IPS-20b (cell line): ENCODE data around the gene FUBP1.
"Not testable (repeated sequence)": the region's sequence is repeated elsewhere in the genome, so short reads cannot be mapped to it uniquely, and the experiment has no call there.

ENCODE experiments used
- H3K27ac ChIP-seq: one replicate; pipeline ENCODE4 v1.5.1; 2013; ENCODE audit warnings: low read length
- H3K27me3 ChIP-seq: 2 replicates; pipeline ENCODE4 v1.6.1; 2013; ENCODE audit warnings: mild to moderate bottlenecking, low read length, inconsistent platforms; ENCODE audit not compliant: insufficient read depth
- H3K36me3 ChIP-seq: 2 replicates; pipeline ENCODE4 v1.6.1; 2013; ENCODE audit warnings: low read depth, mild to moderate bottlenecking, inconsistent platforms, low read length, moderate library complexity; ENCODE audit not compliant: insufficient read depth
- H3K4me1 ChIP-seq: 2 replicates; pipeline ENCODE4 v1.6.1; 2013; ENCODE audit warnings: mild to moderate bottlenecking, control low read depth, inconsistent platforms, low read length, moderate library complexity; ENCODE audit not compliant: insufficient read depth
- H3K4me3 ChIP-seq: 2 replicates; pipeline ENCODE4 v1.5.1; 2013; ENCODE audit warnings: mild to moderate bottlenecking, low read length, inconsistent platforms
- H3K9ac ChIP-seq: 2 replicates; pipeline ENCODE4 v1.6.1; 2013; ENCODE audit warnings: low read depth, mild to moderate bottlenecking, inconsistent platforms, low read length, moderate library complexity
- H3K9me3 ChIP-seq: 2 replicates; pipeline ENCODE4 v1.6.1; 2013; ENCODE audit warnings: mild to moderate bottlenecking, low read depth, low read length, inconsistent platforms; ENCODE audit not compliant: insufficient read depth

FUBP1 gene

DNA sequence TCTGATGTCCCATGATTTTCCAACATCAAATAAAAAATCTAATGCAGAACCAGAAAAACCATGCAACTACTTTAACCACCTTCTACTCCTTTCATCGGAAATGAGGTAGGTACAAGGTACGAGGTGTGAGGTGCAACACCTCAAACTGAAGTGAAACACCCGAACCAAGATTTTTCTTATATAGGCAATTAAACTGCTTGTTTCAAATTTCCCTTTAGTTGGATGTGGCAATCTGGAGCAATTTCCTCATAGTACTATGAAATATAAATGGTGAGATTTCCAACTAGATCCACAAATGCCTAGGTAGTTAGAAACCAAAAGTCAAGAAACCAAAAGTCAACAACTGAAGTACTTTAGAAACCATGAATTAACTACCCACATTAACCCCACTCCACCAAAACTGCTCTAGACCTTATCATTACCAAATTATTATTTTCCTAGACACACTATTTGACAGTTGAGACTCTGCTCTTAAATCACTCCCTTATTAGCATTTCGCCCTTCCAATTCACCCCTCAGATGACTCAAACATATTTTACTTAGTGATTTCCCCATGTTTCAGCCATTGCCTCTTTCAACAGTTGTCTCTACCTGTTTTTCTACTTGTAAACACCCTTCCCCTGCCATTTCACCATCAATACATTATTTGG lies 37.8 kb downstream of the FUBP1 start:
- no peak overlapping the region for H3K4me3 ChIP-seq
- no peaks in the 10 kb centered on the region for H3K9me3 ChIP-seq
- peaks cover 42% of the 10 kb centered on the region for H3K36me3 ChIP-seq
- H3K27me3 ChIP-seq: no peaks in the 10 kb centered on the region
- H3K4me1 ChIP-seq: no peaks in the 10 kb centered on the region
- H3K27ac ChIP-seq: no peak overlapping the region
- H3K9ac ChIP-seq: no peak overlapping the region

GRCh38 chr1:77938651-77939050 lies 40.2 kb downstream of the FUBP1 start:
- H3K27ac ChIP-seq: no peak overlapping the region

GRCh38 chr1:77929806-77930205 lies 49.1 kb downstream of the FUBP1 start:
- Histone ChIP-seq H3K9ac (no peak overlapping the region), H3K4me3 (no peak overlapping the region), H3K4me1 (no peaks in the 10 kb centered on the region), H3K36me3 (peaks cover 4% of the 10 kb centered on the region; the same call in 1 of the 2 replicates), H3K9me3 (no peaks in the 10 kb centered on the region), H3K27me3 (no peaks in the 10 kb centered on the region), H3K27ac (no peak overlapping the region)

More at GRCh38 chr1:77938651-77939050, 40.2 kb downstream of the FUBP1 start:
- Histone ChIP-seq H3K4me3 (no peak overlapping the region), H3K36me3 (peaks cover 19% of the 10 kb centered on the region), H3K9ac (no peak overlapping the region), H3K9me3 (no peaks in the 10 kb centered on the region), H3K27me3 (no peaks in the 10 kb centered on the region), H3K4me1 (no peaks in the 10 kb centered on the region)

- no peaks in the 10 kb centered on the region for H3K4me1 ChIP-seq
- no peak overlapping the region for H3K4me3 ChIP-seq
- no peaks in the 10 kb centered on the region for H3K9me3 ChIP-seq
- no peak overlapping the region for H3K9ac ChIP-seq
- H3K27ac ChIP-seq: no peak overlapping the region
- no peaks in the 10 kb centered on the region for H3K27me3 ChIP-seq
- H3K36me3 ChIP-seq: peaks cover 4% of the 10 kb centered on the region; the same call in 1 of the 2 replicates
Observed at GRCh38 chr1:77927414-77927813, 51.5 kb downstream of the FUBP1 start.

- H3K27me3 ChIP-seq: no peaks in the 10 kb centered on the region
- H3K4me3 ChIP-seq: no peak overlapping the region
- H3K9me3 ChIP-seq: no peaks in the 10 kb centered on the region
- H3K36me3 ChIP-seq: peaks cover 4% of the 10 kb centered on the region; the same call in 1 of the 2 replicates
- H3K27ac ChIP-seq: no peak overlapping the region
- H3K4me1 ChIP-seq: no peaks in the 10 kb centered on the region
- H3K9ac ChIP-seq: no peak overlapping the region
Observed at GRCh38 chr1:77926561-77927357, 52.1 kb downstream of the FUBP1 start.

DNA sequence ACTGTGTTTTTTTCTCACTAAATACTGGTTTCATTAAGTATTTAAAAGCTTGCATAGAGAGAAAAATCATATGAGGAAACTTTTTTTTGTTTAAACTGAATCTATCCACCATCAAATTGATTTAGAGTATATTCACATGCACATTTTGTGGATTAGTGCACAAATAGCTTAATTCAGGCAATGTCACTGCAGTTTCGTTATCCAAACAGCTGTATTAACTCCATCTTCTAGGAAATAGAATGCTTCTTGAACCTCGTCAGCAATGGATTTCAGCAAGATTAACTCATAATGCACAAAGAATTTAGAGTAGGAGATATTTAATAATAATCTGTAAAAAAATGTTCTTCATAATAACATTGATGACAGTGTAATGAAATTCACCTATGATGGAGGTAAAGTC lies 52.9 kb downstream of the FUBP1 start:
- no peaks in the 10 kb centered on the region for H3K27me3 ChIP-seq
- no peaks in the 10 kb centered on the region for H3K4me1 ChIP-seq
- no peak overlapping the region for H3K27ac ChIP-seq
- H3K9ac ChIP-seq: no peak overlapping the region
- no peaks in the 10 kb centered on the region for H3K9me3 ChIP-seq
- H3K4me3 ChIP-seq: no peak overlapping the region
- peaks cover 4% of the 10 kb centered on the region; the same call in 1 of the 2 replicates for H3K36me3 ChIP-seq

DNA sequence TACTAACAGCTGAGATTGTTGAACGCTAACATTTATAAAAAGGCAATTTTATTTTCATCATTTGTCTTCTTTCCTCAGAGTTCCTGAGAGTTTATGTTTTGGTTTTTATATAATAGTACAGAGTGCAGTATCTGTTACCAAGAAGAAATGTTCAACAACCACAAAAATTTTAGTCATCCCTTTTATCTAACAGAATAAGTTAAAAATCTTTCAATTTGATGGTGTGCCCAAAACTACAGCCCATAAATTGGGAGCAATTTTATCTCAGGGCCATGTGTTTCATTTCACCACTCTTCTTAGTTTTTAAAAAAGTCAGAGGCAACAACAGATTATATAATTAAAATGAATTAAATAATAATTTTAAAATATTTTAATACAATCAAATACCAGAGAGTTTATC lies 53.4 kb downstream of the FUBP1 start:
- Histone ChIP-seq H3K36me3 (peaks cover 4% of the 10 kb centered on the region; the same call in 1 of the 2 replicates), H3K4me1 (no peaks in the 10 kb centered on the region), H3K4me3 (no peak overlapping the region), H3K9ac (no peak overlapping the region), H3K9me3 (no peaks in the 10 kb centered on the region), H3K27ac (no peak overlapping the region), H3K27me3 (no peaks in the 10 kb centered on the region)

DNA sequence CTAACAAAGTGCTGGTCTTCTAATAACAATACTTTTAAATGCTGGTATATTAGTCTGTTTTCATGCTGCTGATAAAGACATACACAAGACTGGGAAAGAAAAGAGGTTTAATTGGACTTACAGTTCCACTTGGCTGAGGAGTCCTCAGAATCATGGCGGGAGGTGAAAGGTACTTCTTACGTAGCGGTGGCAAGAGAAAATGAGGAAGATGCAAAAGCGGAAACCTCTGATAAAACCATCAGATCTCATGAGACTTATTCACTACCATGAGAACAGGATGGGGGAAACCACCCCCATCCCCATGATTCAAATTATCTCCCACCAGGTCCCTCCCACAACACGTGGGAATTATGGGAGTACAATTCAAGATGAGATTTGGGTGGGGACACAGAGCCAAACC lies 60.0 kb downstream of the FUBP1 start:
- not testable (repeated sequence) for H3K27me3 ChIP-seq, H3K27ac ChIP-seq, H3K9ac ChIP-seq, H3K36me3 ChIP-seq, H3K4me1 ChIP-seq, H3K9me3 ChIP-seq, H3K4me3 ChIP-seq

GRCh38 chr1:77910116-77910515 lies 68.8 kb downstream of the FUBP1 start:
- H3K27ac ChIP-seq: no peak overlapping the region
- H3K4me1 ChIP-seq: no peaks in the 10 kb centered on the region
- H3K27me3 ChIP-seq: no peaks in the 10 kb centered on the region
- no peaks in the 10 kb centered on the region for H3K9me3 ChIP-seq
- H3K9ac ChIP-seq: no peak overlapping the region
- no peaks in the 10 kb centered on the region for H3K36me3 ChIP-seq
- H3K4me3 ChIP-seq: no peak overlapping the region

DNA sequence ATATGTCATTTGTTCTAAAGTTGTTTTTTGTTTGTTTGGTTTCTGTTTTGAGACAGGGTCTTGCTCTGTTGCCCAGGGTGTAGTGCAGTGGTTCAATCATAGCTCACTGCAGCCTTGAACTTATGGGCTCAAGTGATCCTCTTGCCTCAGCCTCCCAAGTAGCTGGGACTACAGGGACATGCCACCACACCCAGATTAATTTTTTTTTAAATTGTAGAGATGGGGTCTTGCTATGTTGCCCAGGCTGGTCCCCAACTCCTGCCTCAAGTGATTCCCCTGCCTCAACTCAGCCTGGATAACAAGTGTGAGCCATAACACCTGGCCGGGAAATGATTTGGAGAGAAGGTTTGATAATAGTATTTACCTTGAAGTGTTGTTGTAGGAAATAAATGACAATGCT lies 72.2 kb downstream of the FUBP1 start:
- Histone ChIP-seq H3K27ac (no peak overlapping the region), H3K36me3 (no peaks in the 10 kb centered on the region), H3K27me3 (no peaks in the 10 kb centered on the region), H3K4me1 (no peaks in the 10 kb centered on the region), H3K4me3 (no peak overlapping the region), H3K9ac (no peak overlapping the region), H3K9me3 (no peaks in the 10 kb centered on the region)

GRCh38 chr1:77906019-77906545 lies 72.8 kb downstream of the FUBP1 start:
- Histone ChIP-seq H3K9ac (no peak overlapping the region), H3K36me3 (no peaks in the 10 kb centered on the region), H3K9me3 (no peaks in the 10 kb centered on the region), H3K4me1 (no peaks in the 10 kb centered on the region), H3K4me3 (no peak overlapping the region), H3K27ac (no peak overlapping the region), H3K27me3 (no peaks in the 10 kb centered on the region)

DNA sequence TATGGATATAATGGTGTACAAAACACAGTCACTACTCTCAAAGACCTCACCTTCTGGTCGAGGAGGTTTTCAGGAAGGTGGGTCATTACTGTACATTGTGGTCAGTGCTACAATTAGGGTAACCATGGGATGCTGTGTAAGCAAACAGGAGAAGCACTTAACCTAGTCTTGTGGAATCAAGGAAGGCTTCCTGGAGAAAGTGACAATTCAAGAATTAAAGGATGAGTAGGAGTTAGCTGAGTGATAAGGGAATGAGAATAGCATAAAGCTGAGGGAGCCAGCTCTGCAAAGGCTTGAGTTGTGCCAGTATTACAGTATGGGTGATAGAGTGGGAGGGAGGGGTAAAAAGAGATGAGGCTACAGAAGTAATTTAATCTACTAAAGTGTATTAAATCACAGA lies 73.3 kb downstream of the FUBP1 start:
- no peaks in the 10 kb centered on the region for H3K36me3 ChIP-seq
- no peak overlapping the region for H3K27ac ChIP-seq
- H3K9me3 ChIP-seq: no peaks in the 10 kb centered on the region
- no peaks in the 10 kb centered on the region for H3K27me3 ChIP-seq
- H3K4me1 ChIP-seq: no peaks in the 10 kb centered on the region
- H3K4me3 ChIP-seq: no peak overlapping the region
- no peak overlapping the region for H3K9ac ChIP-seq
